Ovary (tissue), 9 donors: ENCODE data around the gene CDH22. TPM values are rescaled to one million over a fixed set of nuclear protein-coding genes. Genes with fewer than 3 reads are reported as not detected.

Experiments
- DNase-seq, 5 donors: peaks; one replicate each; pipeline ENCODE4 v3.0.0-alpha.2; 2019 to 2020
- H3K27ac ChIP-seq, 2 donors: fragments of 200-600 bp; one replicate each; pipeline versions ENCODE4 v1.5.1 to v1.8.0; 2019 to 2022
- H3K27me3 ChIP-seq: fragments of 200-600 bp; one replicate; pipeline ENCODE4 v1.8.0; 2022
- H3K36me3 ChIP-seq: fragments of 200-600 bp; sonication (generic); one replicate; pipeline ENCODE4 v1.5.1; 2019
- H3K4me1 ChIP-seq: one replicate; pipeline ENCODE4 v1.8.1; 2013; ENCODE audit warnings: mild to moderate bottlenecking, moderate library complexity; ENCODE audit not compliant: insufficient read depth
- H3K4me3 ChIP-seq: fragments of 200-600 bp; sonication (generic); one replicate; pipeline ENCODE4 v1.5.1; 2017
- H3K9me3 ChIP-seq, 2 donors: fragments of 200-600 bp in 1 of 2; sonication (generic) in 1 of 2; one replicate each; pipeline versions ENCODE4 v1.5.1 to v1.8.1; 2013 to 2019; ENCODE audit warnings: mild to moderate bottlenecking in 1 of 2, moderate library complexity in 1 of 2
- CTCF ChIP-seq, 3 donors: fragments of 450-650 bp in 2 of 3; fragments of 200-600 bp in 1 of 3; IDR thresholded peaks; one replicate each; pipeline versions ENCODE4 v1.5.1 to v1.8.0; 2016 to 2022; ENCODE audit warnings: antibody characterized with exemption in 3 of 3, mild to moderate bottlenecking in 1 of 3
- EP300 ChIP-seq: sonication (generic); formaldehyde crosslinking; IDR thresholded peaks from one replicate; pipeline ENCODE4 v1.6.1; 2017; ENCODE audit warnings: antibody characterized with exemption
- POLR2A ChIP-seq: fragments of 450-650 bp; IDR thresholded peaks from one replicate; pipeline ENCODE4 v1.6.1; 2017; ENCODE audit warnings: antibody characterized with exemption, mild to moderate bottlenecking, moderate library complexity
- WGBS, 3 donors: extraction: QIAGEN DNeasy Blood & Tissue Kit in 1 of 3; methylation state at CpG; one replicate each; pipeline versions ENCODE4 v1.1.5 to v1.1.7; 2013 to 2017; 5-methylcytosine and 5-hydroxymethylcytosine counted together
- intact Hi-C, 4 donors: fragments of 100-400 bp; cut with DNase I; formaldehyde crosslinking; loops; one replicate each; pipeline versions ENCODE4 v1.11.0 to v1.15.1; 2022 to 2023
- polyA plus RNA-seq, 2 donors: library from polyadenylated mRNA; stranded (reverse); fragments of 200-250 nt in 1 of 2; fragments of 350-450 nt in 1 of 2; fragmentation: Illumina TruSeq in 1 of 2; extraction: RNeasy Lipid Tissue Mini Kit (QIAGEN cat#74804) in 1 of 2; gene quantifications; one replicate each; pipeline ENCODE4 v1.2.3, GENCODE V29; 2013 to 2014
- total RNA-seq, 7 donors: library from RNA; depleted of rRNA in 2 of 7; stranded (reverse); fragments of >200 nt in 2 of 7; fragmentation: NEBNext Ultra II Directional in 3 of 7; extraction: Animal tissue kit (Norgen Biotek cat#: 25700) in 3 of 7; gene quantifications; one replicate each; pipeline versions ENCODE4 v1.1.0 to v1.2.4, GENCODE V29; 2016 to 2023
- donor health status: DM: no; HTN: no; CAD: no; lungs with moderate emphysema.
- donor health status: DM: no; HTN: no; CAD: no.
- donor health status: Bipolar disorder and iron deficiency.
- donor health status: DM: yes; HTN: yes; CAD: no.
- donor health status: DM: no; HTN: no; CAD: no.
- donor health status: DM: yes; HTN: yes; CAD: no.

CDH22 gene
- total and polyA plus RNA-seq, 9 donors, result 0.10 to 1.5 (median 0.36) TPM

- peaks cover 1% of the 10 kb centered on the region for H3K4me1 ChIP-seq
- no peaks in the 10 kb centered on the region for H3K27me3 ChIP-seq
- no peaks in the 10 kb centered on the region for H3K9me3 ChIP-seq
- intact Hi-C loops, result loop anchor here in 2 of 4 donors (5.0 kb wide), 2 partner anchors 212 to 217 kb away; no protein-coding TSS in a partner anchor
- no peak overlapping the region for H3K27ac ChIP-seq
- no peak overlapping the region for H3K4me3 ChIP-seq
- TF ChIP-seq EP300, result no peak
- TF ChIP-seq CTCF (IDR thresholded peaks at IDR 0.05), result peak in 2 of 3 donors; percentile 10 to 38
- peak; percentile 32 to 76 (median 54) for DNase-seq
- WGBS, 3 donors, result 29 to 40% (median 30%) methylated on average over 12 of the region's 12 CpGs
- H3K36me3 ChIP-seq, result no peaks in the 10 kb centered on the region
These were observed 40.9 kb upstream of the CDH22 start for GRCh38 chr20:46349035-46349741.

GRCh38 chr20:46347841-46348803 lies 39.8 kb upstream of the CDH22 start:
- intact Hi-C loops, result loop anchor here in 2 of 4 donors (5.0 kb wide), 2 partner anchors 211 to 216 kb away; no protein-coding TSS in a partner anchor
- Histone ChIP-seq H3K36me3 (no peaks in the 10 kb centered on the region), H3K9me3 (no peaks in the 10 kb centered on the region), H3K4me3 (no peak overlapping the region), H3K4me1 (peaks cover 1% of the 10 kb centered on the region), H3K27me3 (no peaks in the 10 kb centered on the region), H3K27ac (no peak overlapping the region)
- WGBS, 3 donors, result 21 to 40% (median 33%) methylated on average over 25 of the region's 25 CpGs
- DNase-seq, result peak in 4 of 5 donors; percentile 46 to 69 (median 52)
- TF ChIP-seq EP300, result no peak
- no peak for TF ChIP-seq CTCF (IDR thresholded peaks at IDR 0.05)
- no peak for TF ChIP-seq POLR2A

GRCh38 chr20:46346770-46347169 lies 38.5 kb upstream of the CDH22 start:
- Histone ChIP-seq H3K36me3 (no peaks in the 10 kb centered on the region), H3K4me3 (no peak overlapping the region), H3K27ac (no peak overlapping the region), H3K27me3 (no peaks in the 10 kb centered on the region), H3K4me1 (peaks cover 1% of the 10 kb centered on the region), H3K9me3 (no peaks in the 10 kb centered on the region)
- intact Hi-C loops, result loop anchor here in 2 of 4 donors (5.0 kb wide), 2 partner anchors 209 to 214 kb away; no protein-coding TSS in a partner anchor
- WGBS, 3 donors, result 84 to 89% (median 87%) methylated on average over 8 of the region's 8 CpGs
- no peak for TF ChIP-seq POLR2A
- TF ChIP-seq EP300, result no peak
- no peak for TF ChIP-seq CTCF (IDR thresholded peaks at IDR 0.05)
- DNase-seq, result no peak

- H3K4me1 ChIP-seq, result peaks cover 1% of the 10 kb centered on the region
- H3K27ac ChIP-seq, result no peak overlapping the region
- no peak for DNase-seq
- WGBS, 3 donors, result 53 to 57% (median 55%) methylated on average over 8 of the region's 8 CpGs
- intact Hi-C loops, result loop anchor here in 2 of 4 donors (5.0 kb wide), 2 partner anchors 207 to 212 kb away; no protein-coding TSS in a partner anchor
- H3K4me3 ChIP-seq, result no peak overlapping the region
- H3K9me3 ChIP-seq, result no peaks in the 10 kb centered on the region
- H3K27me3 ChIP-seq, result no peaks in the 10 kb centered on the region
- H3K36me3 ChIP-seq, result no peaks in the 10 kb centered on the region
- TF ChIP-seq EP300, result no peak
- no peak for TF ChIP-seq CTCF (IDR thresholded peaks at IDR 0.05)
- TF ChIP-seq POLR2A, result no peak
These were observed 36.3 kb upstream of the CDH22 start for GRCh38 chr20:46344488-46345162.
